ENCODE measurements around the gene MMP24.

- TF ChIP-seq POLR2A (IDR thresholded peaks at IDR 0.05; ENCODE audit: low read length) (no peak), GATA1 (IDR thresholded peaks at IDR 0.05; ENCODE audit: low read depth, low read length) (no peak)
These were observed 92.8 kb downstream of the MMP24 start for GRCh38 chr20:35319192-35319870.
